HL-60 (cell line): ENCODE results near the gene STK40.

Experiments used
- DNase-seq, 2 experiments: peaks; one replicate each; pipeline ENCODE4 v3.0.0-alpha.2; 2010 to 2020; ENCODE audit warnings: low read depth in 1 of 2, low spot score in 1 of 2
- H3K27ac ChIP-seq: fragments of 250-450 bp; sonication (Bioruptor Pico); replicated peaks from 2 replicates; pipeline ENCODE4 v1.5.1; 2020; ENCODE audit warnings: mild to moderate bottlenecking, moderate library complexity
- H3K27me3 ChIP-seq: fragments of 250-450 bp; sonication (Bioruptor Pico); 2 replicates; pipeline ENCODE4 v1.5.1; 2021; ENCODE audit warnings: mild to moderate bottlenecking, moderate library complexity; ENCODE audit not compliant: insufficient read depth, poor library complexity, severe bottlenecking
- H3K4me3 ChIP-seq: replicated peaks from 2 replicates; pipeline ENCODE4 v1.5.1; 2011; ENCODE audit warnings: mild to moderate bottlenecking, control low read depth, low read length; ENCODE audit not compliant: insufficient read depth
- GABPA ChIP-seq: IDR thresholded peaks from 2 replicates; pipeline ENCODE4 v1.6.1; 2012; ENCODE audit warnings: low read depth
- POLR2AphosphoS5 ChIP-seq: IDR thresholded peaks from 2 replicates; pipeline ENCODE4 v1.6.1; 2012; ENCODE audit warnings: low read depth
- REST ChIP-seq: IDR thresholded peaks from 2 replicates; pipeline ENCODE4 v1.6.1; 2012; ENCODE audit warnings: low read depth; ENCODE audit not compliant: insufficient replicate concordance
- SPI1 ChIP-seq: IDR thresholded peaks from 2 replicates; pipeline ENCODE4 v1.6.1; 2012; ENCODE audit warnings: low read depth, mild to moderate bottlenecking, borderline replicate concordance
- long read RNA-seq: library from polyadenylated mRNA; unstranded; transcript quantifications from one replicate; pipeline ENCODE4 v2.0.0, GENCODE V29; 2020
- TF ChIP-seq, protein P1 (sequence below): IDR thresholded peaks from one replicate; pipeline ENCODE4 v1.5.1; 2011; ENCODE audit warnings: low read length, control low read depth, inconsistent platforms; ENCODE audit not compliant: insufficient read depth

STK40 gene, protein sequence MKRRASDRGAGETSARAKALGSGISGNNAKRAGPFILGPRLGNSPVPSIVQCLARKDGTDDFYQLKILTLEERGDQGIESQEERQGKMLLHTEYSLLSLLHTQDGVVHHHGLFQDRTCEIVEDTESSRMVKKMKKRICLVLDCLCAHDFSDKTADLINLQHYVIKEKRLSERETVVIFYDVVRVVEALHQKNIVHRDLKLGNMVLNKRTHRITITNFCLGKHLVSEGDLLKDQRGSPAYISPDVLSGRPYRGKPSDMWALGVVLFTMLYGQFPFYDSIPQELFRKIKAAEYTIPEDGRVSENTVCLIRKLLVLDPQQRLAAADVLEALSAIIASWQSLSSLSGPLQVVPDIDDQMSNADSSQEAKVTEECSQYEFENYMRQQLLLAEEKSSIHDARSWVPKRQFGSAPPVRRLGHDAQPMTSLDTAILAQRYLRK
- long read RNA-seq, partial matches to known transcripts: 21 of 33 reads
- long read RNA-seq, other reads (novel, unspliced or antisense): 8 of 33 reads

- peak; percentile 98 to 99 for DNase-seq
- TF ChIP-seq POLR2AphosphoS5 (no peak; the same call in 1 of the 2 replicates), SPI1 (no peak), GABPA (no peak), REST (no peak)
- TF ChIP-seq, protein P1, sequence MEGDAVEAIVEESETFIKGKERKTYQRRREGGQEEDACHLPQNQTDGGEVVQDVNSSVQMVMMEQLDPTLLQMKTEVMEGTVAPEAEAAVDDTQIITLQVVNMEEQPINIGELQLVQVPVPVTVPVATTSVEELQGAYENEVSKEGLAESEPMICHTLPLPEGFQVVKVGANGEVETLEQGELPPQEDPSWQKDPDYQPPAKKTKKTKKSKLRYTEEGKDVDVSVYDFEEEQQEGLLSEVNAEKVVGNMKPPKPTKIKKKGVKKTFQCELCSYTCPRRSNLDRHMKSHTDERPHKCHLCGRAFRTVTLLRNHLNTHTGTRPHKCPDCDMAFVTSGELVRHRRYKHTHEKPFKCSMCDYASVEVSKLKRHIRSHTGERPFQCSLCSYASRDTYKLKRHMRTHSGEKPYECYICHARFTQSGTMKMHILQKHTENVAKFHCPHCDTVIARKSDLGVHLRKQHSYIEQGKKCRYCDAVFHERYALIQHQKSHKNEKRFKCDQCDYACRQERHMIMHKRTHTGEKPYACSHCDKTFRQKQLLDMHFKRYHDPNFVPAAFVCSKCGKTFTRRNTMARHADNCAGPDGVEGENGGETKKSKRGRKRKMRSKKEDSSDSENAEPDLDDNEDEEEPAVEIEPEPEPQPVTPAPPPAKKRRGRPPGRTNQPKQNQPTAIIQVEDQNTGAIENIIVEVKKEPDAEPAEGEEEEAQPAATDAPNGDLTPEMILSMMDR: no peak
- H3K4me3 ChIP-seq: peak within 1 kb of the TSS; percentile 79
Measured at GRCh38 chr1:36385410-36386264, at the start of gene STK40. Gene STK40 (minus strand): TSS chr1:36385924. CDS start chr1:36361332, 24,592 bp downstream.

DNA sequence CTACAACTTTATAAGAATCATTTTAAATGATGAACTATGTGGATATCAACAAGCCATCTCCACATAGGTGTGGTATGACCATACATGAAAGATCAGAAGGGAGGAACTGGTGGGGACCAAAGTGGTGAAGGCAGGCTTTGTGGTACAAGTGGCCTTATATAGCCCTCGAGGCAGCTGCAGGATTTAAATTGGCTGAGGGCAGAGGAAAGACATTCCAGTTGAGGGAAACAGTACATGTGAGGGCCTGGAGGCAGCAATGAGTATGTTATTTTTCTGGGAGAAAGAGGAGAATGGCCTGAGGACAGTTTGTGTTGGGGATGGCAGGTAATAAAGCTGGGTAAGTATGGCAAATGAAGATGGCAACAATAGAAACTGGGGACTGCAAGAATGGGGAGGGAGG, 47.4 kb upstream of the STK40 start:
- Histone ChIP-seq H3K4me3 (no peak overlapping the region), H3K27me3 (no peaks in the 10 kb centered on the region), H3K27ac (no peak overlapping the region)
- TF ChIP-seq, protein P1: no peak
- TF ChIP-seq REST (no peak), GABPA (no peak), POLR2AphosphoS5 (no peak), SPI1 (no peak)
- no peak for DNase-seq

More at GRCh38 chr1:36385410-36386264, at the start of gene STK40:
- Histone ChIP-seq H3K27ac (peak within 1 kb of the TSS; percentile 90), H3K27me3 (no peaks in the 10 kb centered on the region)

DNA sequence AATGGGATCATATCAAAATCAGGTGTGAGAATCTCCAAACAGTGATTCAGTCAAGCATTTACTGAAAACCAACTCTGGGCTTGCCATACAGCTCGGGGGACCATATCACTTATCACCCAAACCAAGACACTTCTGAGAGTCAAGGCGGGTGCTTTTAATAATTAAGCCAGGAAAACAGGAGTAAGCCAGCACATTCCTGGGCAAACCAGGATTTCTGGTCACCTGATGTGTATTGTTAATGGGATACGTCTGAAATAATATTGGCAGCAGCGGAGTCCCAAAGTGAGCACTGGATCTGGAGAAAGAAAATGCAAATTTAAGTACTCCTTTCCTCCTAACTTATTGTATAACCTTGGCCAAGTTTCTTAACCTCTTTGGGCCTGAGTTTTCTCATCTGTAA, 46.9 kb upstream of the STK40 start:
- DNase-seq: no peak
- Histone ChIP-seq H3K27ac (no peak overlapping the region), H3K27me3 (no peaks in the 10 kb centered on the region), H3K4me3 (no peak overlapping the region)
- TF ChIP-seq POLR2AphosphoS5 (no peak), REST (no peak)
- TF ChIP-seq, protein P1: no peak
